ENCODE data around the gene SLC38A10. TPM values are rescaled to one million over a fixed set of nuclear protein-coding genes. Genes with fewer than 3 reads are reported as not detected.
"Not testable (repeated sequence)": the region's sequence is repeated elsewhere in the genome, so short reads cannot be mapped to it uniquely, and the experiment has no call there.

The SLC38A10 gene
- polyA plus RNA-seq, 12 donors = 32.7 to 57.4 (median 40.4) TPM; not detected in 1

- DNase-seq = no peak
These were observed 19.4 kb upstream of the SLC38A10 start for GRCh38 chr17:81314398-81315081.

GRCh38 chr17:81313776-81314397 lies 18.8 kb upstream of the SLC38A10 start:
- DNase-seq = no peak

GRCh38 chr17:81312624-81313325 lies 17.7 kb upstream of the SLC38A10 start:
- DNase-seq = no peak

GRCh38 chr17:81311946-81312345 lies 16.8 kb upstream of the SLC38A10 start:
- DNase-seq = no peak

- no peak for DNase-seq
These were observed 15.9 kb upstream of the SLC38A10 start for GRCh38 chr17:81310949-81311550.

GRCh38 chr17:81309859-81310839 lies 15.0 kb upstream of the SLC38A10 start:
- DNase-seq = no peak

- DNase-seq = peak; percentile 72
These were observed 14.2 kb upstream of the SLC38A10 start for GRCh38 chr17:81309140-81309858.

- not testable (repeated sequence) for DNase-seq
These were observed 13.7 kb upstream of the SLC38A10 start for GRCh38 chr17:81308784-81309139.

GRCh38 chr17:81307636-81308560 lies 12.8 kb upstream of the SLC38A10 start:
- DNase-seq = no peak

GRCh38 chr17:81306898-81307510 lies 11.9 kb upstream of the SLC38A10 start:
- DNase-seq = no peak

- DNase-seq = no peak
These were observed 11.4 kb upstream of the SLC38A10 start for GRCh38 chr17:81306491-81306890.

- no peak for DNase-seq
These were observed 10.0 kb upstream of the SLC38A10 start for GRCh38 chr17:81305051-81305630.

- no peak for DNase-seq
These were observed 9.3 kb upstream of the SLC38A10 start for GRCh38 chr17:81304196-81305015.

- DNase-seq = no peak
These were observed 8.3 kb upstream of the SLC38A10 start for GRCh38 chr17:81303385-81303784.

GRCh38 chr17:81302861-81303333 lies 7.8 kb upstream of the SLC38A10 start:
- DNase-seq = no peak

- no peak for DNase-seq
These were observed 7.2 kb upstream of the SLC38A10 start for GRCh38 chr17:81302324-81302723.

Measured in muscle of arm (tissue), 12 donors.